DND-41 (cell line): Measurements from ENCODE around the gene BEND5.

Experiments
- ATAC-seq: fragments of 200-7000 bp; cut with Tn5 transposase; 3 replicates; pipeline ENCODE4 v1.9.1; 2021; ENCODE audit warnings: low read depth; ENCODE audit not compliant: insufficient read depth
- DNase-seq: peaks from one replicate; pipeline ENCODE4 v3.0.0-alpha.2; 2020
- H2AFZ ChIP-seq: 2 replicates; pipeline ENCODE4 v1.6.0; 2012; ENCODE audit warnings: low read depth, low read length
- H3K27ac ChIP-seq: 2 replicates; pipeline ENCODE4 v1.5.1; 2012; ENCODE audit warnings: low read length, inconsistent platforms
- H3K27me3 ChIP-seq: fragments of 200-600 bp; sonication (generic); 2 replicates; pipeline ENCODE4 v1.6.0; 2012; ENCODE audit warnings: low read length, mild to moderate bottlenecking, inconsistent platforms; ENCODE audit not compliant: insufficient read depth, poor library complexity
- H3K36me3 ChIP-seq: 2 replicates; pipeline ENCODE4 v1.5.1; 2012; ENCODE audit warnings: low read length, inconsistent platforms; ENCODE audit not compliant: insufficient read depth
- H3K4me1 ChIP-seq: 2 replicates; pipeline ENCODE4 v1.5.1; 2012; ENCODE audit warnings: mild to moderate bottlenecking, low read length; ENCODE audit not compliant: insufficient read depth
- H3K4me2 ChIP-seq: 2 replicates; pipeline ENCODE4 v1.6.0; 2012; ENCODE audit warnings: mild to moderate bottlenecking, moderate library complexity, low read length, inconsistent platforms; ENCODE audit not compliant: insufficient read depth
- H3K4me3 ChIP-seq, 2 experiments: fragments of 200-600 bp in 1 of 2; shearing (Covaris generic) in 1 of 2; 2 replicates each; pipeline ENCODE4 v1.5.1; 2012 to 2016; ENCODE audit warnings: inconsistent platforms in 2 of 2, low read length in 2 of 2, mild to moderate bottlenecking in 2 of 2, low read depth in 1 of 2, moderate library complexity in 1 of 2
- H3K79me2 ChIP-seq: 2 replicates; pipeline ENCODE4 v1.6.0; 2012; ENCODE audit warnings: low read length, inconsistent platforms; ENCODE audit not compliant: insufficient read depth
- H3K9ac ChIP-seq: 2 replicates; pipeline ENCODE4 v1.6.0; 2012; ENCODE audit warnings: low read depth, mild to moderate bottlenecking, inconsistent platforms, low read length, moderate library complexity
- H3K9me3 ChIP-seq: 2 replicates; pipeline ENCODE4 v1.5.1; 2012; ENCODE audit warnings: low read length, moderate library complexity, mild to moderate bottlenecking, inconsistent platforms; ENCODE audit not compliant: insufficient read depth, severe bottlenecking
- H4K20me1 ChIP-seq: 2 replicates; pipeline ENCODE4 v1.6.0; 2012; ENCODE audit warnings: low read length; ENCODE audit not compliant: insufficient read depth
- EZH2 ChIP-seq: IDR thresholded peaks from 3 replicates; pipeline ENCODE4 v1.6.1; 2012; ENCODE audit warnings: borderline replicate concordance, low read depth, mild to moderate bottlenecking, moderate library complexity, low read length, inconsistent platforms; ENCODE audit not compliant: severe bottlenecking
- TF ChIP-seq, protein P1 (sequence below): IDR thresholded peaks from 2 replicates; pipeline ENCODE4 v1.5.1; 2012; ENCODE audit warnings: borderline replicate concordance, low read length, moderate library complexity, mild to moderate bottlenecking; ENCODE audit not compliant: poor library complexity, severe bottlenecking; ENCODE audit errors: extremely low read depth

BEND5 gene

DNA sequence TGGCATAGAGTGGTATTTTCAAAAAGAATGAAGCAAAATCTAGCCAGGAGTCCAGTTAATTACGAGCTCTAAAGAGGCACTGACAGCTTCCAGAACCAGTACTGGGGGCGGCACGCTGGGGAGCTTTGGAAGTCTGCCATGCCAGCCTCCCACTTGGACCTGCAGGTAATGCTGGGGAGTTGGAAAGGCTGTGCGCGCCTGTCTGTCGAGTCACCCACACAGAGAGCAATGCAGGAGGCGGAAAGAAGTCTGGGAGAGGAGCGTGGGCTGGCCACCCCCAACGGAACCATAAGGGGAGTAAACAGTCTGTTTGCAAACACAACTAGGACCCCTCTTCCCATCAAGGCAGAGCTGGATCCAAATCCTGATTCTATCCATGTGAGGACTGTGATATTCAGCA, 84.5 kb downstream of the BEND5 start:
- ATAC-seq (no peak), DNase-seq (no peak)
- H3K4me3 ChIP-seq: no peak overlapping the region
- H3K27me3 ChIP-seq: peaks cover 15% of the 10 kb centered on the region
- no peaks in the 10 kb centered on the region for H3K4me1 ChIP-seq
- H3K9me3 ChIP-seq: no peaks in the 10 kb centered on the region
- no peaks in the 10 kb centered on the region for H4K20me1 ChIP-seq
- no peaks in the 10 kb centered on the region for H3K79me2 ChIP-seq
- TF ChIP-seq, protein P1, sequence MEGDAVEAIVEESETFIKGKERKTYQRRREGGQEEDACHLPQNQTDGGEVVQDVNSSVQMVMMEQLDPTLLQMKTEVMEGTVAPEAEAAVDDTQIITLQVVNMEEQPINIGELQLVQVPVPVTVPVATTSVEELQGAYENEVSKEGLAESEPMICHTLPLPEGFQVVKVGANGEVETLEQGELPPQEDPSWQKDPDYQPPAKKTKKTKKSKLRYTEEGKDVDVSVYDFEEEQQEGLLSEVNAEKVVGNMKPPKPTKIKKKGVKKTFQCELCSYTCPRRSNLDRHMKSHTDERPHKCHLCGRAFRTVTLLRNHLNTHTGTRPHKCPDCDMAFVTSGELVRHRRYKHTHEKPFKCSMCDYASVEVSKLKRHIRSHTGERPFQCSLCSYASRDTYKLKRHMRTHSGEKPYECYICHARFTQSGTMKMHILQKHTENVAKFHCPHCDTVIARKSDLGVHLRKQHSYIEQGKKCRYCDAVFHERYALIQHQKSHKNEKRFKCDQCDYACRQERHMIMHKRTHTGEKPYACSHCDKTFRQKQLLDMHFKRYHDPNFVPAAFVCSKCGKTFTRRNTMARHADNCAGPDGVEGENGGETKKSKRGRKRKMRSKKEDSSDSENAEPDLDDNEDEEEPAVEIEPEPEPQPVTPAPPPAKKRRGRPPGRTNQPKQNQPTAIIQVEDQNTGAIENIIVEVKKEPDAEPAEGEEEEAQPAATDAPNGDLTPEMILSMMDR: no peak
- no peak for TF ChIP-seq EZH2
- H2AFZ ChIP-seq: no peak overlapping the region
- H3K36me3 ChIP-seq: no peaks in the 10 kb centered on the region
- no peak overlapping the region for H3K27ac ChIP-seq
- H3K9ac ChIP-seq: no peak overlapping the region
- no peak overlapping the region for H3K4me2 ChIP-seq

DNA sequence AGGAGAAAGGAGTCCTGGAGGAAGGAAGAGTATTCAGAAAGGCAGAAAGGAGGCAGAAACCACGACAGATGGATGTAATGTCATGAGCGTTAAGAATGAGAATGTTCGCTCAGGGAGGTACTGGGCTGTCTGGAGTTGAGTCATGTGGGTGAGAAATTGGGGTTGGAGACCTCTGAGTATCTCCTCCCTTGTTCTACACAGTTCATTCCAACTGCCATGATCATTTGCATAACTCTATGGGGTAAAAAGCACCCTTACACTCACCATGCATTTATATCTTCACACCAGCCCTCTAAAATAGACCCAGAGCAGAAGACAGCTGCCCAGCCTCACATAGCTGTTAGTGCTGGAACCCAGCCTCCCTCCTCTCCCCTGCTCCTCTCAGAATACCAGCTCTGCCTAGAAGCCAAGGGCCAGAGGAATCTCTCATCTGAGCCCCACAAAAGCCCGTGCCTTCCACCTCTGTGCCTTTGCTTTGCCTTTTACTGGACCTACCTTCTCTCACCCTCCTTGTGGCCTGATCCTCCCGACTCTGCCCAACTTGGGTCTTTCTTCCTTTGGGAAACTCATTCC, 85.2 kb downstream of the BEND5 start:
- H3K79me2 ChIP-seq: no peaks in the 10 kb centered on the region
- H3K27me3 ChIP-seq: peaks cover 15% of the 10 kb centered on the region
- DNase-seq (no peak), ATAC-seq (no peak)
- no peaks in the 10 kb centered on the region for H3K4me1 ChIP-seq
- H3K4me3 ChIP-seq: no peak overlapping the region
- no peak overlapping the region for H3K4me2 ChIP-seq
- no peak overlapping the region for H3K9ac ChIP-seq
- no peaks in the 10 kb centered on the region for H4K20me1 ChIP-seq
- TF ChIP-seq EZH2: no peak
- TF ChIP-seq, protein P1: no peak
- no peak overlapping the region for H2AFZ ChIP-seq
- H3K27ac ChIP-seq: no peak overlapping the region
- no peaks in the 10 kb centered on the region for H3K36me3 ChIP-seq
- no peaks in the 10 kb centered on the region for H3K9me3 ChIP-seq

DNA sequence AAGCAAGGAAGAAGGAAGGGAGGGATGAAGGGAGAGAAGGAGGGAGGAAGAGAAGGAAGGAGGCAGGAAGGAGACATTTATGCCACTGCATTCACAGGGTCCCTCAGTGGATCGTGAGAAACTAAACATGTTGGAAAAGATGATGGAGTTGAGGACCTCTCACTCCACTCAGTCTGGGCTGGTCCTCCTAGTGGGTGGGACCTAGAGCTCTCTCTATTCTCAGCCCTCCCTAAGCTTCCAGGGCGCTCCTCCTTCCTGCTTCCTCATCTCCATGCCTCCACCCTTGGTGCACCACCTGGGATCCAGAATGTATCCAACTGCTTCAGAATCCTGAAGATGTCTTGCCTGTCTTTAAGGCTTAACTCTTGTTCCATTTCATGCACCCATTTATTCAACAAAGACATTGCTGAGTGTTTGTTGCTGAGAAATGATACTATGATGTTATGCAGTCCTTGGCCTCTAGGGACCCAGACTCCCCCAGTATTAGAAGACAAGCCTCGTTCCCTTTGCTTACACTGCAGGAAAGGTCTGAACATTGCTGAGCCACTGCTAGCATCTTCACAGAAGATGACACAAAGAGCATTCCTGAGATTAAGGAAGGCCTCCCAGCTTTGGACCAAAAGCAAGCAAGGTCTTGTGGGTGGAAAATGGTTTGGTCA, 88.5 kb downstream of the BEND5 start:
- peak; percentile 66 for ATAC-seq
- no peak overlapping the region for H2AFZ ChIP-seq

More for the DNA sequence above, 88.5 kb downstream of the BEND5 start:
- no peaks in the 10 kb centered on the region for H3K9me3 ChIP-seq
- no peak overlapping the region for H3K4me2 ChIP-seq
- no peaks in the 10 kb centered on the region for H3K4me1 ChIP-seq
- no peak overlapping the region for H3K27ac ChIP-seq
- no peaks in the 10 kb centered on the region for H4K20me1 ChIP-seq
- TF ChIP-seq, protein P1: peak; percentile 50
- TF ChIP-seq EZH2: no peak
- H3K27me3 ChIP-seq: peaks cover 6% of the 10 kb centered on the region
- DNase-seq: no peak
- H3K4me3 ChIP-seq: no peak overlapping the region
- H3K36me3 ChIP-seq: no peaks in the 10 kb centered on the region
- no peak overlapping the region for H3K9ac ChIP-seq
- H3K79me2 ChIP-seq: no peaks in the 10 kb centered on the region
